Measurements from ENCODE around the gene C3orf62.
A peak's percentile ranks its signal among the peaks of the same experiment; 100 is the strongest.
"Not testable (repeated sequence)": the region's sequence is repeated elsewhere in the genome, so short reads cannot be mapped to it uniquely, and the experiment has no call there.

The C3orf62 gene

GRCh38 chr3:49255718-49256511 is 21.1 kb downstream of the C3orf62 start:
- no peaks in the 10 kb centered on the region for H3K36me3 Mint-ChIP-seq
- no peak overlapping the region for H3K4me3 Mint-ChIP-seq
- H3K9me3 Mint-ChIP-seq: no peaks in the 10 kb centered on the region
- H3K27me3 Mint-ChIP-seq: peaks cover 7% of the 10 kb centered on the region
- ATAC-seq (ENCODE audit: low read depth): no peak
- peaks cover 4% of the 10 kb centered on the region for H3K4me1 Mint-ChIP-seq
- H3K27ac Mint-ChIP-seq: no peak overlapping the region
- no peak for DNase-seq (ENCODE audit: low spot score in 2 of 2)

DNA sequence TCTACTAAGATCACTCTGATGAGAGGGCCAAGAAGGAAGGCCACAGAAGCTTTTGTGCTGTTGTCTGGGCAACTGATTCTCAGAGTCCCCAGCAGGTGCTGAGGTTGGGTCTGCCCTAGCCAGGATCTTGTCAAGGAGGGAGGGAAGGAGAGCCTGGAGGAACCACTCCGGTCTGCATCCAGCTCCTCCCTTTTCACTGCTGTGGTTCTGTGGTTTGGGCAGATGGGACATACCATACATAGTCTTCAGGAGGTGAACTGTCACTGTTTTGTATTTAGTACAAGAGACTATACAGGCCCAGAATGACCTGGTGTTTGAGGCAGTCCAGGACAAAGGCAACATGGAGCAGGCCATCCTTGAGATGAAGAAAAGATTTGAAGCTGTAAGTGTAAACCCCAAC is 21.9 kb downstream of the C3orf62 start:
- peaks cover 4% of the 10 kb centered on the region for H3K4me1 Mint-ChIP-seq

GRCh38 chr3:49253512-49253911 is 23.5 kb downstream of the C3orf62 start:
- DNase-seq (ENCODE audit: low spot score in 2 of 2) (no peak), ATAC-seq (ENCODE audit: low read depth) (no peak)
- H3K9me3 Mint-ChIP-seq: no peaks in the 10 kb centered on the region
- peaks cover 6% of the 10 kb centered on the region for H3K4me1 Mint-ChIP-seq
- H3K27ac Mint-ChIP-seq: peak overlapping the region; percentile 29
- no peaks in the 10 kb centered on the region for H3K36me3 Mint-ChIP-seq
- peaks cover 7% of the 10 kb centered on the region for H3K27me3 Mint-ChIP-seq
- H3K4me3 Mint-ChIP-seq: no peak overlapping the region

More for the DNA sequence above, 21.9 kb downstream of the C3orf62 start:
- Mint-ChIP-seq H3K9me3 (no peaks in the 10 kb centered on the region), H3K36me3 (no peaks in the 10 kb centered on the region), H3K4me3 (no peak overlapping the region), H3K27me3 (peaks cover 7% of the 10 kb centered on the region), H3K27ac (no peak overlapping the region)
- DNase-seq (ENCODE audit: low spot score in 2 of 2) (no peak), ATAC-seq (ENCODE audit: low read depth) (no peak)

- peaks cover 2% of the 10 kb centered on the region for H3K4me1 Mint-ChIP-seq
- H3K9me3 Mint-ChIP-seq: no peaks in the 10 kb centered on the region
- ATAC-seq (ENCODE audit: low read depth): peak; percentile 80
- H3K27me3 Mint-ChIP-seq: peaks cover 2% of the 10 kb centered on the region
- H3K27ac Mint-ChIP-seq: no peak overlapping the region
- no peak overlapping the region for H3K4me3 Mint-ChIP-seq
- DNase-seq (ENCODE audit: low spot score in 2 of 2): no peak
- no peaks in the 10 kb centered on the region for H3K36me3 Mint-ChIP-seq
These were observed 28.2 kb downstream of the C3orf62 start for GRCh38 chr3:49248840-49249227.

DNA sequence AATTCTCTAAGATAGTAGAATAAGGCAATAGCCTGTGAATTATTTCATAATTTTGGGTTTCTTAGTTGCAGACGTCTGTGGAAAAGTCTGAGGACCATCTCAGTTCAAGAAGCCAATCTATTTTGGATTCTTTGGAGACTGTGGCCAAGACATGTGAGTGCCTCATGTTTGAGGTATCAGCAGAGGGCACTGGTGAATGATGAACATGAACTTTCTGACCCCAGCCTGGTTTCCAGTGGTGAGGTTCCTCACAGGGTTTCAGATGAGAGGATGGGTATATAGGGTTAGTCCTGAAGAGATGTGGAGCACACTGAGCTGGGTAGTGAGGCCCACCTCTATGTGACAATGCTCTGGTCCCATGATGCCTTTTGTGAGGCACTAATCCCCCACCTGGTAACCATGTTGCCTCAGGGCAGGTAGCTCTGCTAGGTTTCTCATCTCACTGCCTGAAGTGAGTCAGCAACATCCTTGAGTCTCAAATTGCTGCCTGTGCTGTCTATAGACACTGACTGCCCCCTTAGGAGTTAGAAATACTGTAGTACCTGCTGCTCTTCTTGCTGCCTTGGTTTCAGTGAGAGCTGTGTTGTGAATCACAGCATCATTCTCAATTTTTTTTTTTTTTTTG is 32.3 kb downstream of the C3orf62 start:
- ATAC-seq (ENCODE audit: low read depth) (no peak), DNase-seq (ENCODE audit: low spot score in 2 of 2) (no peak)
- H3K9me3 Mint-ChIP-seq: no peaks in the 10 kb centered on the region
- peaks cover 2% of the 10 kb centered on the region for H3K27me3 Mint-ChIP-seq
- H3K4me1 Mint-ChIP-seq: peaks cover 2% of the 10 kb centered on the region
- H3K27ac Mint-ChIP-seq: no peak overlapping the region
- H3K4me3 Mint-ChIP-seq: no peak overlapping the region
- H3K36me3 Mint-ChIP-seq: peaks cover 2% of the 10 kb centered on the region

GRCh38 chr3:49240091-49240490 is 36.9 kb downstream of the C3orf62 start:
- not testable (repeated sequence) for ATAC-seq (ENCODE audit: low read depth); H3K27ac Mint-ChIP-seq; H3K36me3 Mint-ChIP-seq

GRCh38 chr3:49238274-49239127 is 38.5 kb downstream of the C3orf62 start:
- ATAC-seq (ENCODE audit: low read depth): peak; percentile 96
- Mint-ChIP-seq H3K27me3 (peaks cover 2% of the 10 kb centered on the region), H3K4me1 (peaks cover 6% of the 10 kb centered on the region), H3K9me3 (peaks cover 6% of the 10 kb centered on the region), H3K36me3 (peaks cover 2% of the 10 kb centered on the region), H3K4me3 (no peak overlapping the region), H3K27ac (peak overlapping the region; percentile 74)
- peak in 1 of 2 donors; percentile 9 for DNase-seq (ENCODE audit: low spot score in 2 of 2)

More at GRCh38 chr3:49240091-49240490, 36.9 kb downstream of the C3orf62 start:
- H3K4me1 Mint-ChIP-seq; DNase-seq (ENCODE audit: low spot score in 2 of 2); H3K4me3 Mint-ChIP-seq; H3K9me3 Mint-ChIP-seq; H3K27me3 Mint-ChIP-seq: not testable (repeated sequence)

DNA sequence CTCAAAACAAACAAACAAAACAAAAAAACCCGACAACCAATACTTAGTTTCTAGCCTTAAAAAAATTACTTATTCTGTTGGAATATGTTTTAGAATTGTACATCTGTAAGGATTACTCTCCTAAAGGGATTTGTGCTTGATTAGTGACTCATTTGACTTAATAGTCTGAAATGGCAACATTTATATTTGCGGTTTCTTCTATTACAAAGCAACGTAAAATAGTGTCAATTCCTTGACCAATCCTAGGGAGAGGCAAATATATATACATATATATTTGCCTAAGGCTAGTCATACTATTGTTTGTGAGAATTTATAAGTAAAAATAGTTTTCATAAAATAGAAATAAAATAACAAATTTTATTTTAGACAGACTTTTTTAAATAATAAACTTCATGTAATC is 39.7 kb downstream of the C3orf62 start:
- ATAC-seq (ENCODE audit: low read depth) (no peak), DNase-seq (ENCODE audit: low spot score in 2 of 2) (no peak)
- Mint-ChIP-seq H3K4me3 (no peak overlapping the region), H3K9me3 (peaks cover 10% of the 10 kb centered on the region), H3K36me3 (peaks cover 2% of the 10 kb centered on the region), H3K27me3 (peaks cover 2% of the 10 kb centered on the region), H3K27ac (no peak overlapping the region), H3K4me1 (peaks cover 6% of the 10 kb centered on the region)

GRCh38 chr3:49236226-49236625 is 40.8 kb downstream of the C3orf62 start:
- ATAC-seq (ENCODE audit: low read depth) (no peak), DNase-seq (ENCODE audit: low spot score in 2 of 2) (no peak)
- Mint-ChIP-seq H3K4me3 (no peak overlapping the region), H3K4me1 (peaks cover 6% of the 10 kb centered on the region), H3K27ac (no peak overlapping the region), H3K27me3 (no peaks in the 10 kb centered on the region), H3K36me3 (peaks cover 2% of the 10 kb centered on the region), H3K9me3 (peaks cover 10% of the 10 kb centered on the region)

DNA sequence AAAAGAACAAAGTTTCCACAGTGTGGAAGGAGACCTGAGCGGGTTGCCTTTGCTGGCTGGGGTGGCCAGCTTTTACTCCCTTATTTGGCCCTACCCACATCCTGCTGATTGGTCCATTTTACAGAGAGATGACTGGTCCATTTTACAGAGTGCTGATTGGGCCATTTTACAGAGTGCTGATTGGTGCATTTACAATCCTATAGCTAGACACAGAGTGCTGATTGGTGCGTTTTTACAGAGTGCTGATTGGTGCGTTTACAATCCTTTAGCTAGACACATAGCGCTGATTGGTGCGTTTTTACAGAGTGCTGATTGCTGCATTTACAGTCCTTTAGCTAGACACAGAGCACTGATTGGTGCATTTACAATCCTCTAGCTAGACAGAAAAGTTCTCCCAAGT is 48.2 kb downstream of the C3orf62 start:
- not testable (repeated sequence) for ATAC-seq (ENCODE audit: low read depth)

GRCh38 chr3:49222002-49222401 is 55.0 kb downstream of the C3orf62 start:
- Mint-ChIP-seq H3K27me3 (peaks cover 11% of the 10 kb centered on the region), H3K9me3 (peaks cover 8% of the 10 kb centered on the region), H3K36me3 (peaks cover 1% of the 10 kb centered on the region), H3K4me1 (no peaks in the 10 kb centered on the region), H3K27ac (no peak overlapping the region), H3K4me3 (no peak overlapping the region)
- no peak for DNase-seq (ENCODE audit: low spot score in 2 of 2)
- ATAC-seq (ENCODE audit: low read depth): no peak

More for the DNA sequence above, 48.2 kb downstream of the C3orf62 start:
- not testable (repeated sequence) for H3K36me3 Mint-ChIP-seq; H3K27me3 Mint-ChIP-seq; H3K4me1 Mint-ChIP-seq; DNase-seq (ENCODE audit: low spot score in 2 of 2); H3K4me3 Mint-ChIP-seq; H3K27ac Mint-ChIP-seq
- H3K9me3 Mint-ChIP-seq: peaks cover 15% of the 10 kb centered on the region

GRCh38 chr3:49220985-49221563 is 56.0 kb downstream of the C3orf62 start:
- not testable (repeated sequence) for ATAC-seq (ENCODE audit: low read depth); H3K4me1 Mint-ChIP-seq; H3K36me3 Mint-ChIP-seq; H3K27ac Mint-ChIP-seq; DNase-seq (ENCODE audit: low spot score in 2 of 2); H3K9me3 Mint-ChIP-seq; H3K4me3 Mint-ChIP-seq
- peaks cover 11% of the 10 kb centered on the region for H3K27me3 Mint-ChIP-seq

DNA sequence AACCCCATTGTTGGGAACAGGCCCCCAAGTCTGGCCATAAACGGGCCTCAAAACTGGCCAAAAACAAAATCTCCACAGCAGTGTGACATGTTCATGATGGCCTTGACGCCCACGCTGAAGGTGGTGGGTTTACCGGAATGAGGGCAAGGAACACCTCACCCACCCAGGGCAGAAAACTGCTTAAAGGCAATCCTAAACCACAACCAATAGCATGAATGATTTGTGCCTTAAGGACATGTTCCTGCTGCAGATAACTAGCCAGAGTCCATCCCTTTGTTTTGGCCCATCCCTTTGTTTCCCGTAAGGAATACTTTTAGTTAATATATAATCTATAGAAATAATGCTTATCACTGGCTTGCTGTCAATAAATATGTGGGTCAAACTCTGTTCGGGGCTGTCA is 57.9 kb downstream of the C3orf62 start:
- Mint-ChIP-seq H3K9me3 (peaks cover 6% of the 10 kb centered on the region), H3K27ac (no peak overlapping the region), H3K4me1 (no peaks in the 10 kb centered on the region), H3K36me3 (no peaks in the 10 kb centered on the region), H3K27me3 (peaks cover 11% of the 10 kb centered on the region), H3K4me3 (no peak overlapping the region)
- DNase-seq (ENCODE audit: low spot score in 2 of 2): no peak
- no peak for ATAC-seq (ENCODE audit: low read depth)

All from memory B cell (primary cell).